GM21529 (cell line): ENCODE data around the gene PLGLB2.
A peak's percentile ranks its signal among the peaks of the same experiment; 100 is the strongest.
"Not testable (repeated sequence)": the region's sequence is repeated elsewhere in the genome, so short reads cannot be mapped to it uniquely, and the experiment has no call there.

Experiments
- ATAC-seq: cut with Tn5 transposase; IDR thresholded peaks from one replicate; pipeline ENCODE4 v1.9.1; 2021; ENCODE audit not compliant: unreplicated experiment

Gene PLGLB2

DNA sequence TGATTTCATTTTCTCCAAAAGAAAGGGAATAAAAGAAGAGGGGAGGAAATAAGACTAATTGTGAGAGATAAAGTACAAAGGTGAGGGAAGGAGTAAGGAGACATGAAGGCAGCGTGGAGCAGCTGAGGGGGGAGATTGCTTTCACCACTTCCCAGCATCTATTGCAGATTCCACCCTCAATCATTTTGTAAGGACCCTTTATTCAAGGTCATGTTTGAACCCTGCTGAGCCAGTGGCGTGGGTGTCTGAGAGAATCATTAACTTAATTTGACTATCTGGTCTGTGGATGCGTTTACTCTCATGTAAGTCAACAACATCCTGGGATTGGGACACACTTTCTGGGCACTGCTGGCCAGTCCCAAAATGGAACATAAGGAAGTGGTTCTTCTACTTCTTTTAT lies at the start of gene PLGLB2:
Gene PLGLB2 (plus strand): TSS at position 297 of the 400 bp plus-strand sequence. CDS start 67 bp downstream, at position 364.
- ATAC-seq, result not testable (repeated sequence)

DNA sequence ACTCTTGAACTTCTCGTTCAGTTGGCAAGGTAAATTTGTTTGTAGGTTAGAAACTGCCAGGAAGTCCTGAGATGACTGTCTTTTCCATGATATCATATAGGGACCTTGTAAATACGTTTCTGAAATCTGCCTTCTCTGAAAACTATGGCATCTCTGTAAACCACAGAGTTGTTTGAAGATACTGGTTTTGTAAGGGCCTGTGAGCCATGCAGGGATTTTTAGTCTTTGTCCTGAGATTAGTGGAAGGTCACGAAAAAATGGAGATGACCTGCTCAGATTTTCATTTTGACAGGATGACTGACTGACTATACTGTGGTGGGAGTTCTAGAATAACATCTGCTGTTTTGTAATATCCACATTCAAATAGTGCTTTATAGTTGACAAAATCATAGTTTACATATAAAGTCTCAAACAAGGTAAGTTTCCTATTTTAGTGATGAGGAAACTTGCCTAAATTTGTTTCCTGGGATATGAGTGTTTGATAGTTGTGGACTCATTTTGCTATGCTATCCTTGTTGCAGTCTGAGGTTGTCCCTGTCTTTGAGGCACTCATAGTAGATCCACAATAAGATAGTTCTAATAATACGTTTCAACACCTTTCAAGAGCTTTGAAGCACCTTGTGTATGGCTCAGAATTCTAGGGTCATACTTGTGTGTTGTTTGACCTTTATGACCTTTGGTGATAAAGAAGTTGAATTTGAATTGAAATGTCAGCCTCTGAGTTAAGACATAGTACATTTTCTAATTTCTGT lies 43.1 kb upstream of the PLGLB2 start:
- ATAC-seq, result not testable (repeated sequence)

DNA sequence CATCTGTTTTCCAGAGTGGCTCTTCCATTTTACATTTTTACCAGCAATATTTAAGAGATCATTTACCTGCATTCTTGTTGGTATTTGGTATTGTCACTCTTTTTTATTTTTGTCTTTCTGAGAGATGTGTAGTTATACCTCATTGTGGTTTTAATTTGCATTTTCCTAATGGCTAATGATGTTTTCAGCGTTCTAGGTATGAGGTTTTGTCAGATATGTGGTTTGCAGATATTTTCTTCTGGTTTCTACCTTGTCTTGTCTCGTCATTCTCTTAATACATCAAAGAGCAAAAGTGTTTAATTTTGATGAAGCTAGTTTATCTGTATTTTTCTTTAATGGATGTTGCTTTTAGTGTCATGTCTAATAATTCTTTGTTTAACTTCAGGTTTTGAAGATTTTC lies 39.5 kb upstream of the PLGLB2 start:
- peak; percentile 82 for ATAC-seq

DNA sequence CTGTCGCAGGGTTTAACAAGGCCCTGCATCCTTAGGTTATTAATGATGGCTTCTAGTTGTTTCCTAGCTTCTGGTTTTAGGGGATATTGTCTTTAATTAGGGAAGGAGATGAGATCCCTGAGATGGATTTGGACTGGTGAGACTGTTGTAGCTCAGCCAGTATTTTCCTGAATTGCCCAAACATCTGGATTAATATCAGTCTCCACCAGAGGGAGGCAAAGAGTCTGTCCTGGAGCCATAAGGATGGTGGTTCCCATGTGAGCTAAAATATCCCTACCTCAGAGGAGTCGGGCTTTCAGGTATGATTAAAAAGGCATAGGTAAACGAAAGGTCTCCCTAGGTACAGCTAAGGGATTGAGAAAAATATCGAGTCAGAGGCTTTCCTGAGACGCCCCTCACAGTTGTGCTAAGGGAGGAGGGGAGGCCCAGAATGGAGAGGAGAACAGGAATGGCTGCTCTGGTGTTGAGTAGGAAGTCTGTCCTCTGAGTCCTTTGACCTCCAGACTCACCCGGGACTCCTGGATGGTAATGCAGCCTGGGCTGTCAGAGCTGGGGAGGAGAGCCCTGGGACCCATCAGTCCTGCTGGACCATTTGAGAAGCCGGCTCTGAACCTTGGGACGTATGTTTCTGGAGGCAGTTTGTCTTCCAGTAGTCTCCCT lies 19.8 kb upstream of the PLGLB2 start:
- not testable (repeated sequence) for ATAC-seq

DNA sequence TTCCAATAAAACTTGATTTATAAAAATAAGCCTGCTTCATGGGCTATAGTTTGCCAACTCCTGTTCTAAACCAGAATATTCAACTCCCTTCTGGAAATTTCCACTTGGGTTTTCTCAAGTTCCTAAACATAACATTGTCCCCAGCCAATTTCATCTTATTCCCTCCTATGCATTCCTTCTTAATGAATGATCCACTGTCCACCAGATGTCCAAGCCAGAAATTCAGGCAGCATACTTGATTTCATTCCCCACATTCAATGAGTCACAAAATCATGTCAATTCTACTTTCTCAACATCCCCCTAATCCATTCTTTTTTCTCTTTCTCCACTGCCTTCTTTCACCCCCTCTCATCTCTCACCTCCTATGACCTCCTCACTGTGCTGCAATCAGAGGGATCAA lies 7.0 kb upstream of the PLGLB2 start:
- not testable (repeated sequence) for ATAC-seq

DNA sequence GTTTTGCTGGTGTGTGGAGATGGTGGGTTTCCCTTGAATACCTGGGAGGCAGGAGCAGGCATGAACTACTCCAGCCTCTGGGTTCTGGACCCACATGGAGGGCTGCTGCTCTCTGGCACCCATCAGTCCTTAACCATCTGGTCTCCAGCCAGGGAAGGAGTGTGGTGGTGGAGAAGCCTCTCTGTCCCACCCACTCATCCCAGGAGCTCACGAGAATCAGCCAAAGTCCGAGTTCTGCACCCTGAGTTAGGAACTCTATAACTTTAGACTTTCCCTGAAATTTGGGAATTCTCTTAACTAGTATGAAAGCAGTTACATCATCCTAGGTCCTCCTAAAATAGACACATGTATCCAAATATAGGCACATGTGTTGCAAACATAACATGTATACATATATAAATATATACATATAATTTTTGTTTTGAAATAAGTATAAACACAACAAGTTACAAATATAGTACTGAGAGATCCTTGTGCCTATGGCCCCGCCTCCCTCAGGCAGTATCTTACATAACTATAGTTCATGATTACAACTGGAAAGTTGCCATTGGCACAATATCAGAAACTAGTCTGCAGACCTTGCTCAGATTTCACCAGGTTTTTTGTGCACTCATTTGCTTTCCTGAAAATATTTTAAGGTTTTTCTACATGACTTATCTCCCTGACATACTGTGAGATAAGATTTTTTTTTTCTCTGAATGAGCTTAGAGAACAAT lies 5.3 kb upstream of the PLGLB2 start:
- ATAC-seq, result not testable (repeated sequence)

DNA sequence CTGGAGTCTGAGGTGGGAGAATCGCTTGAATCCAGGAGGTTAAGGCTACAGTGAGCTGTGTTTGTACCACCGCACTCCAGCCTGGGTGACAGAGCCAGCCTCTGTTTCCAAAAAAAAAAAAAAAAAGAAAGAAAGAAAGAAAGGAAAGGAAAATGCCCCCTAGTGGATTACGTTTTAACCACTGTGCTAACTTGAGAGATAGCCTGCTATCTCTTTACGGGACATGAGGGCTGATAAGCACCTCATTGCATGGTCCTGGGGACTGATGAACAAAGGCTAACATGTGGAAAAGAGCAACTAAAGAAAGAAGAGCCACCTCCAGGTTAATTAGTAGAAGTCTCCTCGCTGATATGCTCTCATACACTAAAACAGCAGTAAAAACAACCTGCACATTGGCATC lies 4.2 kb upstream of the PLGLB2 start:
- not testable (repeated sequence) for ATAC-seq

DNA sequence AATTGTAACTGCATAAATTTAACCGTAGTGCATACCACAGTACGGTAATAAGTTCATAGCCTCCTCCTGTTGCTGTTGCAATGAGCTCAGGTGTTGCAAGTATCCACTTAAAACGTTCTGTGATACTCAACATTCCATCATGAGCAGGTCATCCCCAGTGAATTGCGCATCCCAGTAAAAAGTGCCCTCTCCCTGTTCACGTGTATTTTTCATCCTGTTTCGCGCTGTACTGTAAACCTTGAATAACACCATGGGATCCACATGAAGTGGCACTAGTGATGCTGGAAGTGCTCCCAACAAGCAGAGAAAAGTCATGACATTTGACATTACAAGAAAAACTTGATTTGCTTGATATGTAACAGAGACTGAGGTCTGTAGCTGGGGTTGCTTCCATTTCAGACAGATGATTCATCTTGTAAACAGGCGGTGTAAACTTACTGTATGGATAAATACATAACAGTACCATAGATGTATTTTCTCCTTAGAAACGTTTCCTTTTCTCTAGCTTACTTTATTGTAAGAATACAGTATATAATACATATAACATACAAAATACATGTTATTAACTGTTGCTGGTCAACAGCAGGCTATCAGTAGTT lies 2.4 kb upstream of the PLGLB2 start:
- not testable (repeated sequence) for ATAC-seq

DNA sequence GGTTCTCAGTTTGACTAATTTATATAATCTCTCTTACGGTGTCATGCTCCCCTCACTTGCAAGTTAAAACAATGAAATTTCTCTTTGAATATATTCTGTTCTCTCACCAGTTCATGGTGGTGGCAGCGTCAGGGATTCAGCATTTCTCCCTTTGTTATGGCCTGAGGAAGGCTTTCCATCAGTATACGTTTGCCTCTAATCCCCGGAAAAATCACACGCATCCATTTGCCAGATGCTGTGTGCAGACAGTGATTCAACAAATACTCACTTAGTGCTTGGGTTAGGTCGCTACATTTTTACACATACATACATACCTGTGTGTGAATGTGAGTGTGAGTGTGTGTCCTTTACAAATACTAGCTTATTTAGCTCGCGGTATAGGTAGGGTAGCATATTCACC lies 637 bp downstream of the PLGLB2 start:
- not testable (repeated sequence) for ATAC-seq

DNA sequence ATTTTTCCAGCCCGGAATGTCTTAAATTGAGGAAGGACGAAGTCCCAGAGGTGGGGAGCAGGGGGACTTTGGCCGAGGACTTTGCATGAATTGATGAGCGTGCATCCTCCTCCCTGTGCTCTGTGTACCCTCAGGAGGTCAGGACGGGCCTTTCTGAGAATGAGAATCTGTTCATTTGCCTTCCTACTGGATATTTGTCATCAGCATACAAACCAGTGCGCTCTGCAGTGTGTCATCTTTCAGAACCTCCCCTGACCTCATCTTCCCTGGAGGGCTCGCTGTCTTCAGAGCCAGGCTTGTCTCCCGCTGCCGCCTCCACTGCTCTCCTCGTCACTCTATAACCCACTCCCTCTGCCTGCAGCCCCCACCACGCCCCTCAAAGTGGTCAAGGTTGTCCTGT lies 2.7 kb downstream of the PLGLB2 start:
- ATAC-seq, result not testable (repeated sequence)

DNA sequence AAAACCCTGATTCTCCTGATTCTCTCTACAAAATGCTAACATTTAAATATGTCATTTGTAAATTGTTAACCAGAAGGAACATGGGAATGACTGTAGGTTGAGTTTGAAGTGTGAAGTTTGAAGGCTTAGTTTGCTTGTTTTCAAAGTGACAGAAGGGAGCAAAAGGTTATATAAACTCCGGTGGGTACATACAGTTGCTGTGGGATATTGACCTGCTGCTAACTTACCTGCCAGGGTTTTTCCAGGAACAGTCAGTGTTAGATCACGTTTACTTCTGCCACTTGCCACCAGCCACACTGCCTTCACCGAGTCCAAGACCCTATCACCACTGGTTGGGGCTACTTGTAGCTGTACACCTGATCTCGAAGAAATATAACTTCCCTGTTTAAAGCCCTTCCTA lies 6.9 kb downstream of the PLGLB2 start:
- ATAC-seq, result not testable (repeated sequence)
